IMR-90 (cell line): Measurements from ENCODE around the gene BAIAP2. TPM values are rescaled to one million over a fixed set of nuclear protein-coding genes. Genes with fewer than 3 reads are reported as not detected.

ENCODE experiments used
- ATAC-seq: fragments of 200-7000 bp; cut with Tn5 transposase; 2 replicates; pipeline ENCODE4 v1.9.1; 2020; ENCODE audit warnings: low read depth, mild to moderate bottlenecking, moderate library complexity
- BruUV-seq: library from RNA; stranded (reverse); fragments of 400-500 nt; replicated peaks from 2 replicates; lab custom pipeline; 2021; lab: Mats Ljungman, UMichigan
- CTCF ChIA-PET: fragments of 300-600 bp; formaldehyde crosslinking; extraction: SDS; loops from one replicate; lab custom pipeline; 2021; ENCODE audit warnings: antibody characterized with exemption; lab: Yijun Ruan, JAX
- POLR2A ChIA-PET: fragments of 300-600 bp; sonication (Branson Sonifier 250); formaldehyde crosslinking; loops from one replicate; lab custom pipeline; 2022; ENCODE audit warnings: antibody characterized with exemption; ENCODE audit not compliant: unreplicated experiment; lab: Charles Lee
- DNase-seq: peaks from one replicate; pipeline ENCODE4 v3.0.0; 2013
- H2AFZ ChIP-seq: replicated peaks from 2 replicates; pipeline ENCODE3; 2013; ENCODE audit warnings: low read length, mild to moderate bottlenecking; ENCODE audit not compliant: poor library complexity
- H2AK5ac ChIP-seq: 2 replicates; pipeline ENCODE4 v1.6.1; 2013; ENCODE audit warnings: low read depth, low read length, inconsistent platforms
- H2AK9ac ChIP-seq: replicated peaks from 2 replicates; pipeline ENCODE3; 2013; ENCODE audit warnings: mild to moderate bottlenecking, low read depth, low read length, moderate library complexity; ENCODE audit not compliant: poor library complexity
- H2BK120ac ChIP-seq: 2 replicates; pipeline ENCODE4 v1.6.1; 2013; ENCODE audit warnings: low read depth, low read length, inconsistent platforms
- H2BK15ac ChIP-seq: 3 replicates; pipeline ENCODE4 v1.6.1; 2013; ENCODE audit warnings: low read depth, low read length, inconsistent platforms
- H2BK20ac ChIP-seq: 2 replicates; pipeline ENCODE4 v1.6.1; 2013; ENCODE audit warnings: low read depth, mild to moderate bottlenecking, inconsistent platforms, low read length, moderate library complexity
- H2BK5ac ChIP-seq: 2 replicates; pipeline ENCODE4 v1.6.1; 2013; ENCODE audit warnings: mild to moderate bottlenecking, low read depth, low read length, inconsistent platforms; ENCODE audit not compliant: poor library complexity, severe bottlenecking
- H3K14ac ChIP-seq: replicated peaks from 2 replicates; pipeline ENCODE4 v1.6.1; 2013; ENCODE audit warnings: low read depth, low read length, inconsistent platforms
- H3K18ac ChIP-seq: 2 replicates; pipeline ENCODE4 v1.6.1; 2013; ENCODE audit warnings: low read depth, low read length, control low read depth
- H3K23ac ChIP-seq: 2 replicates; pipeline ENCODE4 v1.6.1; 2013; ENCODE audit warnings: low read depth, low read length, inconsistent platforms
- H3K27ac ChIP-seq: 2 replicates; pipeline ENCODE4 v1.5.1; 2013; ENCODE audit warnings: mild to moderate bottlenecking, control low read depth, low read length; ENCODE audit not compliant: insufficient read depth
- H3K27me3 ChIP-seq: 2 replicates; pipeline ENCODE4 v1.6.1; 2013; ENCODE audit warnings: low read length; ENCODE audit not compliant: control insufficient read depth, insufficient read depth
- H3K36me3 ChIP-seq: 2 replicates; pipeline ENCODE4 v1.6.1; 2013; ENCODE audit warnings: low read length, mixed read lengths; ENCODE audit not compliant: control insufficient read depth, insufficient read depth
- H3K4ac ChIP-seq: 2 replicates; pipeline ENCODE4 v1.6.1; 2013; ENCODE audit warnings: low read depth, low read length, inconsistent platforms
- H3K4me1 ChIP-seq: 2 replicates; pipeline ENCODE4 v1.6.1; 2013; ENCODE audit warnings: low read length, mixed read lengths; ENCODE audit not compliant: control insufficient read depth, insufficient read depth
- H3K4me2 ChIP-seq: 2 replicates; pipeline ENCODE4 v1.6.1; 2013; ENCODE audit warnings: low read depth, mild to moderate bottlenecking, control low read depth, low read length, moderate library complexity
- H3K4me3 ChIP-seq: 2 replicates; pipeline ENCODE4 v1.5.1; 2013; ENCODE audit warnings: low read depth, mild to moderate bottlenecking, control low read depth, low read length, moderate library complexity; ENCODE audit not compliant: insufficient read depth
- H3K56ac ChIP-seq: 2 replicates; pipeline ENCODE4 v1.6.1; 2013; ENCODE audit warnings: low read length, inconsistent platforms; ENCODE audit not compliant: insufficient read depth; ENCODE audit errors: extremely low read depth
- H3K79me1 ChIP-seq, 2 experiments: 2 replicates each; pipeline ENCODE4 v1.6.1; 2013; ENCODE audit warnings: low read length in 2 of 2, inconsistent platforms in 1 of 2, low read depth in 1 of 2
- H3K9ac ChIP-seq: 2 replicates; pipeline ENCODE4 v1.6.1; 2013; ENCODE audit warnings: low read depth, low read length, control low read depth
- H3K9me1 ChIP-seq: 2 replicates; pipeline ENCODE4 v1.6.1; 2013; ENCODE audit warnings: low read length, inconsistent platforms; ENCODE audit not compliant: insufficient read depth
- H3K9me3 ChIP-seq: 2 replicates; pipeline ENCODE4 v1.6.1; 2013; ENCODE audit warnings: low read length; ENCODE audit not compliant: control insufficient read depth, insufficient read depth
- H4K20me1 ChIP-seq: 2 replicates; pipeline ENCODE4 v1.6.1; 2013; ENCODE audit warnings: low read length, inconsistent platforms; ENCODE audit not compliant: insufficient read depth
- H4K5ac ChIP-seq: 2 replicates; pipeline ENCODE4 v1.6.1; 2013; ENCODE audit warnings: mild to moderate bottlenecking, low read depth, low read length, control low read depth
- H4K8ac ChIP-seq, 2 experiments: 2 replicates each; pipeline ENCODE4 v1.6.1; 2013; ENCODE audit warnings: low read depth in 2 of 2, low read length in 2 of 2, control low read depth in 1 of 2, inconsistent platforms in 1 of 2
- H4K91ac ChIP-seq: 2 replicates; pipeline ENCODE4 v1.6.1; 2013; ENCODE audit warnings: low read depth, low read length, inconsistent platforms; ENCODE audit not compliant: insufficient read depth
- BHLHE40 ChIP-seq: fragments of 150-350 bp; IDR thresholded peaks from 2 replicates; pipeline ENCODE4 v1.6.1; 2016; ENCODE audit warnings: mild to moderate bottlenecking, low read depth, low read length
- CEBPB ChIP-seq: IDR thresholded peaks from 2 replicates; pipeline ENCODE4 v1.6.1; 2012; ENCODE audit warnings: low read depth, low read length, improper control_type of control experiment
- CHD1 ChIP-seq: IDR thresholded peaks from 2 replicates; pipeline ENCODE4 v1.6.1; 2012; ENCODE audit warnings: low read depth, low read length, improper control_type of control experiment
- FOS ChIP-seq: fragments of 150-350 bp; IDR thresholded peaks from 2 replicates; pipeline ENCODE4 v1.6.1; 2016; ENCODE audit warnings: low read depth, low read length
- MAFK ChIP-seq: IDR thresholded peaks from 2 replicates; pipeline ENCODE4 v1.6.1; 2012; ENCODE audit warnings: low read depth, low read length, improper control_type of control experiment
- MAZ ChIP-seq: IDR thresholded peaks from 2 replicates; pipeline ENCODE4 v1.6.1; 2012; ENCODE audit warnings: low read depth, mild to moderate bottlenecking, low read length, improper control_type of control experiment, moderate library complexity, borderline replicate concordance
- MXI1 ChIP-seq: IDR thresholded peaks from 2 replicates; pipeline ENCODE4 v1.6.1; 2012; ENCODE audit warnings: low read depth, mild to moderate bottlenecking, low read length, moderate library complexity, borderline replicate concordance
- NFE2L2 ChIP-seq: fragments of 150-350 bp; IDR thresholded peaks from 2 replicates; pipeline ENCODE4 v1.6.1; 2016; ENCODE audit warnings: low read depth, mild to moderate bottlenecking, low read length
- POLR2A ChIP-seq: IDR thresholded peaks from 2 replicates; pipeline ENCODE4 v1.6.1; 2012; ENCODE audit warnings: mild to moderate bottlenecking, low read depth, low read length
- RAD21 ChIP-seq: IDR thresholded peaks from 2 replicates; pipeline ENCODE4 v1.6.1; 2012; ENCODE audit warnings: low read length, improper control_type of control experiment
- RCOR1 ChIP-seq: IDR thresholded peaks from 2 replicates; pipeline ENCODE4 v1.6.1; 2012; ENCODE audit warnings: mild to moderate bottlenecking, low read length, improper control_type of control experiment; ENCODE audit not compliant: insufficient replicate concordance
- RFX5 ChIP-seq: IDR thresholded peaks from 2 replicates; pipeline ENCODE4 v1.8.0; 2012; ENCODE audit warnings: low read depth, mild to moderate bottlenecking, low read length, moderate library complexity
- SMC3 ChIP-seq: fragments of 150-350 bp; IDR thresholded peaks from 2 replicates; pipeline ENCODE4 v1.6.1; 2016; ENCODE audit warnings: low read depth, mild to moderate bottlenecking, antibody characterized with exemption, low read length, moderate library complexity
- USF2 ChIP-seq: fragments of 150-350 bp; IDR thresholded peaks from 2 replicates; pipeline ENCODE4 v1.6.1; 2017; ENCODE audit warnings: mild to moderate bottlenecking, antibody characterized with exemption, low read length, low read depth
- whole genome bisulfite sequencing, 2 experiments: methylation state at CpG; one replicate each; pipeline versions ENCODE4 v1.1.5 to v1.1.7; 2013; ENCODE audit warnings: missing lambda C conversion rate in 2 of 2; ENCODE audit not compliant: insufficient read length in 1 of 2; ENCODE audit errors: extremely low coverage in 2 of 2; 5-methylcytosine and 5-hydroxymethylcytosine counted together
- dilution Hi-C: fragments of 300-500 bp; cut with HindIII; formaldehyde crosslinking; loops from one replicate; pipeline ENCODE4 v1.14.3; 2018; ENCODE audit warnings: low sequenced_read_pairs; ENCODE audit not compliant: unreplicated experiment
- in situ Hi-C: fragments of 300-500 bp; cut with MboI; formaldehyde crosslinking; loops from 3 replicates; pipeline ENCODE4 v1.14.3; 2019; ENCODE audit warnings: low sequenced_read_pairs, inconsistent platforms, mixed read lengths
- intact Hi-C: fragments of 100-400 bp; cut with micrococcal nuclease; formaldehyde crosslinking; loops from 2 replicates; pipeline ENCODE4 v1.10.0; 2022
- polyA plus RNA-seq, 3 experiments: library from polyadenylated mRNA; depleted of rRNA; stranded (reverse); fragments of >200 nt; gene quantifications; 2 replicates each; pipeline ENCODE4 v1.2.3, GENCODE V29; 2012; ENCODE audit warnings: low replicate concordance in 1 of 3
- total RNA-seq: library from RNA; depleted of rRNA; stranded (reverse); fragments of >200 nt; gene quantifications from 2 replicates; pipeline ENCODE4 v1.2.3, GENCODE V29; 2012
- TF ChIP-seq, protein P1 (sequence below): fragments of 150-350 bp; IDR thresholded peaks from 2 replicates; pipeline ENCODE4 v1.6.1; 2016; ENCODE audit warnings: low read depth, mild to moderate bottlenecking, low read length, moderate library complexity, borderline replicate concordance
- TF ChIP-seq, protein P2 (sequence below): conservative IDR thresholded peaks from 2 replicates; pipeline ENCODE4 v1.5.1; 2012; ENCODE audit warnings: mild to moderate bottlenecking, low read depth, low read length, improper control_type of control experiment

Gene BAIAP2
- total and polyA plus RNA-seq, 2 of the 4 experiments (the other 2 are of a cell fraction) = 18.3 to 32.6 TPM

DNA sequence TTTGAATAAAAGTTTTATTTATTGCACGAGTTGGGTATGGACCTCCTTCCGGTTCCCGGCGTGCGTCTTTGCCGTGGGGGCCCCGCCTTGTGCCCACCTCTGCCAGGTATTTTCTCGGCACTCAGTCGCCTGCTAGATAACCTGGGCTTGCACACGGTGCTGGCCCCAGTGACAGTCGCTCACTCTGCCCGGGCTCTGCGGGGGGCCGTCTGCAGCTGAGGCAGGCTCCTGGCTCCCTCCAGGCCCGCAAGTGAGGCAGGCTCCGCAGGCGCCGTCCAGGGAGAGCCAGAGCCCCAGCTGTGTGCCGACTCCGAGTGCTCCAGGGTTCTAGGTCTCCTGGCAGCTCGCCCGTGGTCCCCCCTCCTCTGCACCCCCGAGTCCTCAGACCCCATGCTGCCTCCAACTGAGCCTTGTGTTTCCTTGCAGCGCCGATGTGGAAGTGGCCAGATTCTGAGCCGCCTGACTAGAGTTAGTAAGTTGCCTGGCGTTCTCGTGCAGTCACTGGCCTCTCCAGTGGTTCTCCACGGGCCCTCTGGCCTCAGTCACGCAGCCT lies 75.6 kb downstream of the BAIAP2 start:
- POLR2A ChIA-PET = no interaction called here
- no peaks in the 10 kb centered on the region for H3K9me3 ChIP-seq
- peaks cover 3% of the 10 kb centered on the region; the same call in 1 of the 2 replicates for H3K36me3 ChIP-seq
- H4K20me1 ChIP-seq = no peaks in the 10 kb centered on the region
- H3K4me1 ChIP-seq = no peaks in the 10 kb centered on the region
- H3K9me1 ChIP-seq = no peaks in the 10 kb centered on the region
- no peak overlapping the region for H3K4ac ChIP-seq
- no peaks in the 10 kb centered on the region for H3K79me1 ChIP-seq
- no peak overlapping the region for H2AK5ac ChIP-seq
- no peak overlapping the region for H3K27ac ChIP-seq
- H3K18ac ChIP-seq = no peak overlapping the region
- ATAC-seq (no peak), DNase-seq (no peak)
- no peak for TF ChIP-seq MAZ
- TF ChIP-seq MAFK = no peak
- TF ChIP-seq RAD21 = no peak
- no peak for TF ChIP-seq FOS
- TF ChIP-seq CEBPB = no peak
- TF ChIP-seq RFX5 = no peak
- TF ChIP-seq CHD1 = no peak
- no peak for TF ChIP-seq NFE2L2
- TF ChIP-seq POLR2A = no peak
- no peak for TF ChIP-seq BHLHE40
- TF ChIP-seq USF2 = no peak
- TF ChIP-seq, protein P1, sequence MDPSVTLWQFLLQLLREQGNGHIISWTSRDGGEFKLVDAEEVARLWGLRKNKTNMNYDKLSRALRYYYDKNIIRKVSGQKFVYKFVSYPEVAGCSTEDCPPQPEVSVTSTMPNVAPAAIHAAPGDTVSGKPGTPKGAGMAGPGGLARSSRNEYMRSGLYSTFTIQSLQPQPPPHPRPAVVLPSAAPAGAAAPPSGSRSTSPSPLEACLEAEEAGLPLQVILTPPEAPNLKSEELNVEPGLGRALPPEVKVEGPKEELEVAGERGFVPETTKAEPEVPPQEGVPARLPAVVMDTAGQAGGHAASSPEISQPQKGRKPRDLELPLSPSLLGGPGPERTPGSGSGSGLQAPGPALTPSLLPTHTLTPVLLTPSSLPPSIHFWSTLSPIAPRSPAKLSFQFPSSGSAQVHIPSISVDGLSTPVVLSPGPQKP = no peak
- TF ChIP-seq, protein P2, sequence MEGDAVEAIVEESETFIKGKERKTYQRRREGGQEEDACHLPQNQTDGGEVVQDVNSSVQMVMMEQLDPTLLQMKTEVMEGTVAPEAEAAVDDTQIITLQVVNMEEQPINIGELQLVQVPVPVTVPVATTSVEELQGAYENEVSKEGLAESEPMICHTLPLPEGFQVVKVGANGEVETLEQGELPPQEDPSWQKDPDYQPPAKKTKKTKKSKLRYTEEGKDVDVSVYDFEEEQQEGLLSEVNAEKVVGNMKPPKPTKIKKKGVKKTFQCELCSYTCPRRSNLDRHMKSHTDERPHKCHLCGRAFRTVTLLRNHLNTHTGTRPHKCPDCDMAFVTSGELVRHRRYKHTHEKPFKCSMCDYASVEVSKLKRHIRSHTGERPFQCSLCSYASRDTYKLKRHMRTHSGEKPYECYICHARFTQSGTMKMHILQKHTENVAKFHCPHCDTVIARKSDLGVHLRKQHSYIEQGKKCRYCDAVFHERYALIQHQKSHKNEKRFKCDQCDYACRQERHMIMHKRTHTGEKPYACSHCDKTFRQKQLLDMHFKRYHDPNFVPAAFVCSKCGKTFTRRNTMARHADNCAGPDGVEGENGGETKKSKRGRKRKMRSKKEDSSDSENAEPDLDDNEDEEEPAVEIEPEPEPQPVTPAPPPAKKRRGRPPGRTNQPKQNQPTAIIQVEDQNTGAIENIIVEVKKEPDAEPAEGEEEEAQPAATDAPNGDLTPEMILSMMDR = no peak
- no peak for TF ChIP-seq MXI1
- no peak for TF ChIP-seq RCOR1
- no peak for TF ChIP-seq SMC3
- in situ Hi-C loops (no loop called here), dilution Hi-C loops (no loop called here), intact Hi-C loops (no loop called here)
- CTCF ChIA-PET = no interaction called here
- H3K23ac ChIP-seq = no peak overlapping the region
- no peak overlapping the region for H3K14ac ChIP-seq
- no peaks in the 10 kb centered on the region for H3K27me3 ChIP-seq
- H2AFZ ChIP-seq = no peak overlapping the region
- no peak overlapping the region for H2BK120ac ChIP-seq
- H2BK5ac ChIP-seq = no peak overlapping the region
- no peak overlapping the region for H2BK20ac ChIP-seq
- H4K91ac ChIP-seq = no peak overlapping the region
- no peak overlapping the region for H4K8ac ChIP-seq
- 75% methylated on average over 18 of the region's 30 CpGs; no CpG with 5 or more reads in 1 of the 2 experiments for WGBS, 2 experiments
- BruUV-seq = no TSS peak
- no peak overlapping the region for H3K9ac ChIP-seq
- H2AK9ac ChIP-seq = no peak overlapping the region
- no peak overlapping the region for H3K4me3 ChIP-seq
- no peak overlapping the region for H3K56ac ChIP-seq
- no peak overlapping the region for H2BK15ac ChIP-seq
- H4K5ac ChIP-seq = no peak overlapping the region
- no peak overlapping the region for H3K4me2 ChIP-seq
